Fibroblast of lung (primary cell): ENCODE measurements around the gene APOB.

Experiments
- CTCF ChIP-seq, 2 donors: IDR thresholded peaks in 1 of 2; conservative IDR thresholded peaks in 1 of 2; 1 replicate in 1 of 2; 2 replicates in 1 of 2; pipeline ENCODE4 v1.5.1; 2011 to 2012; ENCODE audit warnings: low read length in 2 of 2, control low read depth in 1 of 2, inconsistent platforms in 1 of 2, low read depth in 1 of 2, mild to moderate bottlenecking in 1 of 2
- EZH2 ChIP-seq: IDR thresholded peaks from 2 replicates; pipeline ENCODE4 v1.5.1; 2012; ENCODE audit warnings: low read length, control low read depth, mild to moderate bottlenecking; ENCODE audit errors: missing control alignments

- TF ChIP-seq CTCF (conservative IDR thresholded peaks at IDR 0.05 in 1 of 2, IDR thresholded peaks at IDR 0.05 in 1 of 2; ENCODE audit: low read depth in 1 of 2, low read length in 2 of 2): no peak
- TF ChIP-seq EZH2: no peak
These were observed 34.1 kb downstream of the APOB start for GRCh38 chr2:21009662-21010225.
